HCT116 (cell line): ENCODE data around the gene CELF1. TPM values are rescaled to one million over a fixed set of nuclear protein-coding genes. Genes with fewer than 3 reads are reported as not detected.

ENCODE experiments used
- ATAC-seq: fragments of 200-7000 bp; cut with Tn5 transposase; 2 replicates; pipeline ENCODE4 v1.9.1; 2020; ENCODE audit warnings: mild to moderate bottlenecking, moderate library complexity
- BruUV-seq: library from RNA; stranded (reverse); fragments of 400-500 nt; replicated peaks from 2 replicates; lab custom pipeline; 2021; lab: Mats Ljungman, UMichigan
- CTCF ChIA-PET: fragments of 300-600 bp; sonication (Branson Sonifier 250); formaldehyde crosslinking; loops from one replicate; lab custom pipeline; 2021; ENCODE audit warnings: antibody characterized with exemption; lab: Charles Lee
- POLR2A ChIA-PET: fragments of 300-600, 350-600 bp; sonication (Branson Sonifier 250); formaldehyde crosslinking; loops from one replicate; lab custom pipeline; 2021; ENCODE audit warnings: antibody characterized with exemption; lab: Charles Lee
- RAD21 ChIA-PET, 2 experiments: fragments of 300-600 bp; sonication (Branson Sonifier 250); formaldehyde crosslinking; loops; one replicate each; lab custom pipeline; 2023; ENCODE audit warnings: low total read pairs in 2 of 2; ENCODE audit not compliant: uncharacterized antibody in 2 of 2, unreplicated experiment in 2 of 2, low non-redundant PET in 1 of 2; lab: Charles Lee
- DNase-seq: peaks from one replicate; pipeline ENCODE4 v3.0.0-alpha.2; 2010; ENCODE audit warnings: low read depth, low spot score
- H2AFZ ChIP-seq: fragments of 200-600 bp; shearing (Covaris generic), sonication (generic); 2 replicates; pipeline ENCODE4 v1.6.1; 2017; ENCODE audit warnings: low read depth, mixed run types, mixed read lengths, antibody characterized with exemption, low read length; ENCODE audit not compliant: poor library complexity, severe bottlenecking
- H3K27ac ChIP-seq: 2 replicates; pipeline ENCODE4 v1.5.1; 2012; ENCODE audit warnings: low read depth, low read length
- H3K27me3 ChIP-seq: fragments of 200-600 bp; sonication (generic); 2 replicates; pipeline ENCODE4 v1.6.1; 2016; ENCODE audit warnings: mixed run types, low read length, mixed read lengths; ENCODE audit not compliant: insufficient read depth
- H3K36me3 ChIP-seq, 2 experiments: fragments of 200-500 bp in 1 of 2; fragments of 200-600 bp in 1 of 2; sonication (Bioruptor generic) in 1 of 2; sonication (generic) in 1 of 2; 2 replicates each; pipeline versions ENCODE4 v1.5.1 to v1.6.1; 2014 to 2016; ENCODE audit warnings: low read length in 2 of 2, inconsistent platforms in 1 of 2, mixed read lengths in 1 of 2, mixed run types in 1 of 2; ENCODE audit not compliant: insufficient read depth in 2 of 2, control insufficient read depth in 1 of 2
- H3K4me1 ChIP-seq, 2 experiments: fragments of 200-600 bp in 1 of 2; sonication (generic) in 1 of 2; 2 replicates each; pipeline versions ENCODE4 v1.5.1 to v1.6.1; 2012 to 2017; ENCODE audit warnings: low read length in 2 of 2, inconsistent platforms in 1 of 2, mild to moderate bottlenecking in 1 of 2, mixed read lengths in 1 of 2, mixed run types in 1 of 2, moderate library complexity in 1 of 2; ENCODE audit not compliant: insufficient read depth in 2 of 2, control insufficient read depth in 1 of 2
- H3K4me2 ChIP-seq: fragments of 200-600 bp; sonication (generic); 2 replicates; pipeline ENCODE4 v1.6.1; 2017; ENCODE audit warnings: mixed run types, low read length, mixed read lengths
- H3K4me3 ChIP-seq, 2 experiments: fragments of 200-600 bp in 1 of 2; sonication (generic) in 1 of 2; replicated peaks in 1 of 2; 2 replicates each; pipeline ENCODE4 v1.5.1; 2011 to 2016; ENCODE audit warnings: low read length in 2 of 2, control low read depth in 1 of 2, low read depth in 1 of 2, mild to moderate bottlenecking in 1 of 2, mixed read lengths in 1 of 2, mixed run types in 1 of 2
- H3K79me2 ChIP-seq: fragments of 200-600 bp; sonication (generic); 2 replicates; pipeline ENCODE4 v1.6.1; 2017; ENCODE audit warnings: mild to moderate bottlenecking, mixed run types, low read length, moderate library complexity, mixed read lengths; ENCODE audit not compliant: insufficient read depth
- H3K9ac ChIP-seq: fragments of 200-600 bp; sonication (generic); 2 replicates; pipeline ENCODE4 v1.6.1; 2016; ENCODE audit warnings: low read length, mixed read lengths
- H3K9me2 ChIP-seq: fragments of 200-600 bp; sonication (generic), shearing (Covaris generic); 2 replicates; pipeline ENCODE4 v1.6.1; 2017; ENCODE audit warnings: mixed run types, mild to moderate bottlenecking, moderate library complexity; ENCODE audit not compliant: insufficient read depth
- H3K9me3 ChIP-seq, 2 experiments: fragments of 200-500 bp in 1 of 2; fragments of 200-600 bp in 1 of 2; sonication (Bioruptor generic) in 1 of 2; sonication (generic) in 1 of 2; 2 replicates each; pipeline ENCODE4 v1.6.1; 2014 to 2017; ENCODE audit warnings: low read length in 2 of 2, mixed read lengths in 2 of 2, inconsistent platforms in 1 of 2, low read depth in 1 of 2, mild to moderate bottlenecking in 1 of 2, mixed run types in 1 of 2, moderate library complexity in 1 of 2; ENCODE audit not compliant: control insufficient read depth in 1 of 2, insufficient read depth in 1 of 2
- H4K20me1 ChIP-seq: fragments of 200-600 bp; sonication (generic), shearing (Covaris generic); 2 replicates; pipeline ENCODE4 v1.6.1; 2017; ENCODE audit warnings: mixed run types, mild to moderate bottlenecking, moderate library complexity; ENCODE audit not compliant: insufficient read depth
- CEBPB ChIP-seq: IDR thresholded peaks from 2 replicates; pipeline ENCODE4 v1.6.1; 2012; ENCODE audit warnings: low read depth
- EZH2 ChIP-seq: fragments of 200-600 bp; sonication (generic); IDR thresholded peaks from 2 replicates; pipeline ENCODE4 v1.6.1; 2017; ENCODE audit warnings: antibody characterized with exemption, mixed run types
- JUND ChIP-seq: IDR thresholded peaks from 2 replicates; pipeline ENCODE4 v1.6.1; 2012
- POLR2A ChIP-seq: IDR thresholded peaks from 2 replicates; pipeline ENCODE4 v1.7.0; 2011; ENCODE audit warnings: borderline replicate concordance; ENCODE audit not compliant: insufficient read depth, insufficient read length; ENCODE audit errors: extremely low read depth
- YY1 ChIP-seq: IDR thresholded peaks from 2 replicates; pipeline ENCODE4 v1.6.1; 2011; ENCODE audit warnings: low read length, low read depth, moderate library complexity, mild to moderate bottlenecking; ENCODE audit not compliant: insufficient replicate concordance; ENCODE audit errors: extremely low read depth
- ZFX ChIP-seq: fragments of 450-650 bp; IDR thresholded peaks from 2 replicates; pipeline ENCODE4 v1.6.1; 2017
- intact Hi-C: fragments of 100-400 bp; cut with micrococcal nuclease; formaldehyde crosslinking; loops from 2 replicates; pipeline ENCODE4 v1.10.0; 2022
- total RNA-seq: library from RNA; stranded (reverse); gene quantifications from one replicate; pipeline ENCODE4 v1.2.1, GENCODE V29; 2021; ENCODE audit not compliant: unreplicated experiment
- TF ChIP-seq, protein P1 (sequence below): IDR thresholded peaks from 2 replicates; pipeline ENCODE4 v1.6.1; 2012; ENCODE audit warnings: low read depth

The CELF1 gene
- total RNA-seq, 1 experiment from 2014 or later, result 133 TPM

DNA sequence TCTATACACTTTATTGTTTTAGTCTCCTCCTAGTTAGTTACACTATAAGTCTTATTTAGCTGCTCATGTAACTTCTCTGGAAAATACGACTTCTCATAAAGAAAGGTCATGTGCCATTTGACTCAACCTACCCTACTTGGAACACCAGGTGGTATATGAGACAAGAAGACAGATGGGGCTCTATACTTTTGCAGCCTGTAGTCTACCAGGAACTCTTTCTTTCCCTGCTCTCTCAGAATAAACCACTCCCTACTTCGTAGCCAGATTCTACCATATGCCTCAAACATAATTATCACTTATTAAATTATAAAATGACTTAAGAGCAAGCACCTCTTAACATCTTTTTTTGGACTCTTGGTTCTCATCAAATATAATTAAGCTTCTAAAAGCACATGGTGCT, 65.5 kb downstream of the CELF1 start (continued):
- TF ChIP-seq POLR2A (no peak), YY1 (no peak), EZH2 (no peak), JUND (no peak)
- TF ChIP-seq, protein P1, sequence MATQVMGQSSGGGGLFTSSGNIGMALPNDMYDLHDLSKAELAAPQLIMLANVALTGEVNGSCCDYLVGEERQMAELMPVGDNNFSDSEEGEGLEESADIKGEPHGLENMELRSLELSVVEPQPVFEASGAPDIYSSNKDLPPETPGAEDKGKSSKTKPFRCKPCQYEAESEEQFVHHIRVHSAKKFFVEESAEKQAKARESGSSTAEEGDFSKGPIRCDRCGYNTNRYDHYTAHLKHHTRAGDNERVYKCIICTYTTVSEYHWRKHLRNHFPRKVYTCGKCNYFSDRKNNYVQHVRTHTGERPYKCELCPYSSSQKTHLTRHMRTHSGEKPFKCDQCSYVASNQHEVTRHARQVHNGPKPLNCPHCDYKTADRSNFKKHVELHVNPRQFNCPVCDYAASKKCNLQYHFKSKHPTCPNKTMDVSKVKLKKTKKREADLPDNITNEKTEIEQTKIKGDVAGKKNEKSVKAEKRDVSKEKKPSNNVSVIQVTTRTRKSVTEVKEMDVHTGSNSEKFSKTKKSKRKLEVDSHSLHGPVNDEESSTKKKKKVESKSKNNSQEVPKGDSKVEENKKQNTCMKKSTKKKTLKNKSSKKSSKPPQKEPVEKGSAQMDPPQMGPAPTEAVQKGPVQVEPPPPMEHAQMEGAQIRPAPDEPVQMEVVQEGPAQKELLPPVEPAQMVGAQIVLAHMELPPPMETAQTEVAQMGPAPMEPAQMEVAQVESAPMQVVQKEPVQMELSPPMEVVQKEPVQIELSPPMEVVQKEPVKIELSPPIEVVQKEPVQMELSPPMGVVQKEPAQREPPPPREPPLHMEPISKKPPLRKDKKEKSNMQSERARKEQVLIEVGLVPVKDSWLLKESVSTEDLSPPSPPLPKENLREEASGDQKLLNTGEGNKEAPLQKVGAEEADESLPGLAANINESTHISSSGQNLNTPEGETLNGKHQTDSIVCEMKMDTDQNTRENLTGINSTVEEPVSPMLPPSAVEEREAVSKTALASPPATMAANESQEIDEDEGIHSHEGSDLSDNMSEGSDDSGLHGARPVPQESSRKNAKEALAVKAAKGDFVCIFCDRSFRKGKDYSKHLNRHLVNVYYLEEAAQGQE, result no peak

DNA sequence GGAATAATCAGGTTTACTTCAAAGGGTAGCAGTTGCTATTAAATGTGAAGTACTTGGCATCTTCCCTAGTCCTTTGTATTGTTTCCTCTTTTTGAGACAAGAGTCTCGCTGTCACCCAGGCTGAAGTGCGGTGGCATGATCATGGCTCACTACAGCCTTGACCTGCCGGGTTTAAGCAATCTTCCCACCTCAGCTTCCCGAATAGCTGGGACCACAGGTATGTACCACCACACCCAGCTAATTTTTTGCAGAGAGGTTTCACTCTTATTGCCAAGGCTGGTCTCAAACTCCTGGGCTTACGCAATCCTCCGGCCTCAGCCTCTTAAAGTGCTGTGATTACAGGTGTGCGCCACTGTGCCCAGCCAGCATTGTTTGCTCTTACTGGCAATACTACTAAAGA, 67.8 kb downstream of the CELF1 start:
- H3K27ac ChIP-seq, result no peak overlapping the region
- peaks cover 44 to 49% of the 10 kb centered on the region in 2 experiments; a peak in 3 of 4 replicates for H3K36me3 ChIP-seq
- DNase-seq (no peak), ATAC-seq (no peak)
- intact Hi-C loops, result no loop called here
- H3K4me3 ChIP-seq, result no peak overlapping the region
- H3K4me1 ChIP-seq, result no peaks in the 10 kb centered on the region
- H3K4me2 ChIP-seq, result no peak overlapping the region
- no peaks in the 10 kb centered on the region for H3K9me3 ChIP-seq
- no TSS peak for BruUV-seq
- no peak for TF ChIP-seq ZFX
- TF ChIP-seq CEBPB, result 0 out of 2 replicates have a peak, but pooled peaks have one; percentile 33
- H4K20me1 ChIP-seq, result 0 out of 2 replicates have a peak, but pooled peaks cover 14% of the 10 kb centered on the region
- H3K27me3 ChIP-seq, result no peaks in the 10 kb centered on the region
- H3K9me2 ChIP-seq, result no peaks in the 10 kb centered on the region
- ChIA-PET CTCF (no interaction called here), RAD21 (interaction anchor here in 1 of 2 experiments (0.6 kb wide), 1 partner anchor 181 kb away, joined by 3 read pairs; no protein-coding TSS in a partner anchor), POLR2A (no interaction called here)
- H3K79me2 ChIP-seq, result peaks cover 41% of the 10 kb centered on the region
- no peak overlapping the region for H2AFZ ChIP-seq
- H3K9ac ChIP-seq, result no peak overlapping the region
